Measurements from ENCODE around the gene KLRD1. TPM values are rescaled to one million over a fixed set of nuclear protein-coding genes. Genes with fewer than 3 reads are reported as not detected.

Gene KLRD1
- total and polyA plus RNA-seq, 7 donors, result 0.03 to 1.1 (median 0.30) TPM

DNA sequence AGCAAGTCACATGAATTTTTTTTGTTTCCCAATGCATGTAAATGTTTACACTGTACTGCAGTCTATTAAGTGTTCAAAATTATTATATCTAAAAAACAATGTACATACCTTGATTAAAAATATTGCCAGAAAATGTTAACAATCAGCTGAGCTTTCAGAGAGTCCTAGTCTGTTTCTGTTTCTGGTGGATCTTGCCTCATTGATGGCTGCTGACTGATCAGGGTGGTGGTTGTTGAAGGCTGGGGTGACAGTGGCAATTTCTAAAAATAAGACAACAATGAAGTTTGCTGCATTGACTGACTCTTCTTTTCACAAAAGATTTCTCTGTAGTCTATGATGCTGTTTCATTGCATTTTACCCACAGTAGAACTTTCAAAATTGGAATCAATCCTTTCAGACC lies 16.6 kb upstream of the KLRD1 start:
- H3K36me3 ChIP-seq (ENCODE audit: insufficient read depth in 1 of 2, low read depth in 1 of 2), result no peaks in the 10 kb centered on the region
- no peaks in the 10 kb centered on the region for H3K9me3 ChIP-seq
- intact Hi-C loops (cut with DNase I), result no loop called here
- no peak overlapping the region for H3K4me3 ChIP-seq
- no peaks in the 10 kb centered on the region for H3K4me1 ChIP-seq
- ATAC-seq, result no peak
- H3K27me3 ChIP-seq (ENCODE audit: insufficient read depth in 3 of 3, low read length in 2 of 3), result no peaks in the 10 kb centered on the region
- DNase-seq, result no peak
- TF ChIP-seq, protein P1, sequence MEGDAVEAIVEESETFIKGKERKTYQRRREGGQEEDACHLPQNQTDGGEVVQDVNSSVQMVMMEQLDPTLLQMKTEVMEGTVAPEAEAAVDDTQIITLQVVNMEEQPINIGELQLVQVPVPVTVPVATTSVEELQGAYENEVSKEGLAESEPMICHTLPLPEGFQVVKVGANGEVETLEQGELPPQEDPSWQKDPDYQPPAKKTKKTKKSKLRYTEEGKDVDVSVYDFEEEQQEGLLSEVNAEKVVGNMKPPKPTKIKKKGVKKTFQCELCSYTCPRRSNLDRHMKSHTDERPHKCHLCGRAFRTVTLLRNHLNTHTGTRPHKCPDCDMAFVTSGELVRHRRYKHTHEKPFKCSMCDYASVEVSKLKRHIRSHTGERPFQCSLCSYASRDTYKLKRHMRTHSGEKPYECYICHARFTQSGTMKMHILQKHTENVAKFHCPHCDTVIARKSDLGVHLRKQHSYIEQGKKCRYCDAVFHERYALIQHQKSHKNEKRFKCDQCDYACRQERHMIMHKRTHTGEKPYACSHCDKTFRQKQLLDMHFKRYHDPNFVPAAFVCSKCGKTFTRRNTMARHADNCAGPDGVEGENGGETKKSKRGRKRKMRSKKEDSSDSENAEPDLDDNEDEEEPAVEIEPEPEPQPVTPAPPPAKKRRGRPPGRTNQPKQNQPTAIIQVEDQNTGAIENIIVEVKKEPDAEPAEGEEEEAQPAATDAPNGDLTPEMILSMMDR (IDR thresholded peaks at IDR 0.05), result no peak
- no peak overlapping the region for H3K27ac ChIP-seq

- ATAC-seq (no peak), DNase-seq (no peak)
- no peaks in the 10 kb centered on the region for H3K27me3 ChIP-seq (ENCODE audit: insufficient read depth in 3 of 3, low read length in 2 of 3)
- H3K27ac ChIP-seq, result no peak overlapping the region
- TF ChIP-seq, protein P1 (IDR thresholded peaks at IDR 0.05), result no peak
- no peaks in the 10 kb centered on the region for H3K36me3 ChIP-seq (ENCODE audit: insufficient read depth in 1 of 2, low read depth in 1 of 2)
- no peaks in the 10 kb centered on the region for H3K9me3 ChIP-seq
- WGBS, 3 donors, result 84 to 96% (median 92%) methylated on average over 4 of the region's 4 CpGs
- H3K4me3 ChIP-seq, result no peak overlapping the region
- no peaks in the 10 kb centered on the region for H3K4me1 ChIP-seq
- intact Hi-C loops (cut with DNase I), result no loop called here
Measured at GRCh38 chr12:10293151-10293550, 14.5 kb upstream of the KLRD1 start.

GRCh38 chr12:10293570-10294227 lies 14.0 kb upstream of the KLRD1 start:
- H3K4me3 ChIP-seq, result no peak overlapping the region
- DNase-seq (no peak), ATAC-seq (no peak)
- no peaks in the 10 kb centered on the region for H3K9me3 ChIP-seq
- H3K27me3 ChIP-seq (ENCODE audit: insufficient read depth in 3 of 3, low read length in 2 of 3), result no peaks in the 10 kb centered on the region
- intact Hi-C loops (cut with DNase I), result no loop called here
- H3K4me1 ChIP-seq, result no peaks in the 10 kb centered on the region
- no peaks in the 10 kb centered on the region for H3K36me3 ChIP-seq (ENCODE audit: insufficient read depth in 1 of 2, low read depth in 1 of 2)
- TF ChIP-seq, protein P1 (IDR thresholded peaks at IDR 0.05), result no peak
- WGBS, 3 donors, result 70 to 87% (median 76%) methylated on average over 3 of the region's 3 CpGs
- no peak overlapping the region for H3K27ac ChIP-seq

DNA sequence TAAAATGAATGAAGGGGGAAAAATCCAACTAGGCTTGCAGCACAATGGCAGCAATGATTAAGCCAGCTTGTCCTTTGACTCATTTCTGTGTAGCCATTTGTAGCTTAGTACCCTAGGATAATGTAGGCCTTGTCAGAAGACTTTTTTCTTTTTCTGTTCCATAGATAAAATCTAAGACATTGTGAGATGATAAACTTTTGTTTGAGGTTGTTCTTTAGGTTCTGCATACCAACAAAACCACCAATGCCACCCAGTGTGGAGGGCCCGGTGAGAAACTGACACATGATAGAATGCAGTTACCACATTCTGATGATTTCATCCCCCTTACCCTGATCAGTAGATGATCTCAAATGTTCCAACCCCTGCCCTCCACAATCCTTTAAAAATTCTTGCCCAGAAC lies 6.6 kb upstream of the KLRD1 start:
- H3K36me3 ChIP-seq (ENCODE audit: insufficient read depth in 1 of 2, low read depth in 1 of 2), result no peaks in the 10 kb centered on the region
- H3K27ac ChIP-seq, result no peak overlapping the region
- H3K4me3 ChIP-seq, result no peak overlapping the region
- DNase-seq (no peak), ATAC-seq (no peak)
- H3K27me3 ChIP-seq (ENCODE audit: insufficient read depth in 3 of 3, low read length in 2 of 3), result no peaks in the 10 kb centered on the region
- TF ChIP-seq, protein P1 (IDR thresholded peaks at IDR 0.05), result no peak
- no peaks in the 10 kb centered on the region for H3K4me1 ChIP-seq
- no peaks in the 10 kb centered on the region for H3K9me3 ChIP-seq
- WGBS, 3 donors, result 74 to 96% (median 86%) methylated on average over 1 of the region's 1 CpG
- intact Hi-C loops (cut with DNase I), result no loop called here

DNA sequence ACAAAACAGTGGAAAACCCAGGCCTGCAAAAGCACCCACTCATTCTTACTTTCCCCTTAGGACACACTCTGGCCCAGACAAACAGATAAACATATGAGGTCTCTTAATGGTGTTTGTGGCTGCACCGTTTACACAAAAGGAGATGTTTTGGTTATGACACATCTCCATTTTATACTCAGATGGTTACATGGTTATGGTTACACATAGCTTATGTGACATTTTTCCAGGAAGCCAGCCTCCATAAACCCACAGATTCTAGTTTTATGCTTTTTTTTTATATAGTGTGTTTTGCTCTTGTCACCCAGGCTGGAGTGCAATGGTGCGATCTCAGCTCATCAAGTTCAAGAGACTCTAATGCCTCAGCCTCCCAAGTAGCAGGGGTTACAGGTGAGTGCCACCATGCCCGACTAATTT lies 3.5 kb upstream of the KLRD1 start:
- DNase-seq (no peak), ATAC-seq (no peak)
- Histone ChIP-seq H3K4me3 (no peak overlapping the region), H3K36me3 (ENCODE audit: insufficient read depth in 1 of 2, low read depth in 1 of 2) (no peaks in the 10 kb centered on the region), H3K27me3 (ENCODE audit: insufficient read depth in 3 of 3, low read length in 2 of 3) (no peaks in the 10 kb centered on the region), H3K27ac (no peak overlapping the region), H3K9me3 (no peaks in the 10 kb centered on the region), H3K4me1 (no peaks in the 10 kb centered on the region)
- TF ChIP-seq, protein P1 (IDR thresholded peaks at IDR 0.05), result no peak
- 79 to 85% (median 83%) methylated on average over 3 of the region's 3 CpGs for WGBS, 3 donors
- intact Hi-C loops (cut with DNase I), result no loop called here

All from psoas muscle (tissue), 8 donors.